ENCODE results near the gene TMBIM4. TPM values are rescaled to one million over a fixed set of nuclear protein-coding genes. Genes with fewer than 3 reads are reported as not detected.

The TMBIM4 gene
- total and polyA plus RNA-seq, 2 of the 4 experiments (the other 2 are of a cell fraction): 38.7 to 59.3 TPM

DNA sequence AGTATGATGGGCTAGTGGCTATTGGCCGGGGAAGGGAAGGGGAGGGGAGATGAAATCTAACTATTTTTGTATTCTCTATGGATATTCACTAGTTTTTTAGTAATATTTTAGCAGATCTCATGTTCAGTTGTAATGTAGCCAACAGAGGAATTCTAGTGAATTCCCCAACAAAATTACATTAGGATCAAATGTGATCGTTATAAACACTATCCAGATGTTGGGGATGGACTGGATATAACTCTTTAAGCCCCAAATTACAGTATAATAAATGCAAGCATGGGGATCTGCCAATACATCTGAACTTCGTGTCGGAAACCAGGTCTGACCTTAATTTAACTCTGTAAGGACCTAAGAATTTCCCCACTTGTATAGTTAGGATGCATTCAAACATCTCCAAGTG, 60.7 kb downstream of the TMBIM4 start:
- Histone ChIP-seq H3K4me1 (ENCODE audit: control insufficient read depth, insufficient read depth, low read length) (peaks cover 1% of the 10 kb centered on the region; the same call in 1 of the 2 replicates), H3K9me1 (ENCODE audit: insufficient read depth, low read length) (no peaks in the 10 kb centered on the region), H2AK5ac (ENCODE audit: low read depth, low read length) (no peak overlapping the region), H3K4me3 (ENCODE audit: insufficient read depth, low read depth, low read length) (no peak overlapping the region), H2BK120ac (ENCODE audit: low read depth, low read length) (no peak overlapping the region), H3K9me3 (ENCODE audit: control insufficient read depth, insufficient read depth, low read length) (no peaks in the 10 kb centered on the region), H3K23ac (ENCODE audit: low read depth, low read length) (no peak overlapping the region), H4K5ac (ENCODE audit: low read depth, low read length) (no peak overlapping the region), H3K56ac (ENCODE audit: extremely low read depth, insufficient read depth, low read length) (no peak overlapping the region), H3K4ac (ENCODE audit: low read depth, low read length) (no peak overlapping the region), H4K8ac (ENCODE audit: low read depth in 2 of 2, low read length in 2 of 2) (no peak overlapping the region), H3K27ac (ENCODE audit: insufficient read depth, low read length) (no peak overlapping the region), H3K36me3 (ENCODE audit: control insufficient read depth, insufficient read depth, low read length) (no peaks in the 10 kb centered on the region), H4K91ac (ENCODE audit: insufficient read depth, low read depth, low read length) (no peak overlapping the region), H4K20me1 (ENCODE audit: insufficient read depth, low read length) (no peaks in the 10 kb centered on the region), H2AFZ (replicated peaks; ENCODE audit: low read length, poor library complexity) (no peak overlapping the region), H2AK9ac (replicated peaks; ENCODE audit: low read depth, low read length, poor library complexity) (no peak overlapping the region), H3K14ac (replicated peaks; ENCODE audit: low read depth, low read length) (no peak overlapping the region), H3K27me3 (ENCODE audit: control insufficient read depth, insufficient read depth, low read length) (no peaks in the 10 kb centered on the region), H3K79me1 (ENCODE audit: low read depth in 1 of 2, low read length in 2 of 2) (no peaks in the 10 kb centered on the region), H2BK5ac (ENCODE audit: low read depth, low read length, poor library complexity, severe bottlenecking) (no peak overlapping the region), H2BK20ac (ENCODE audit: low read depth, low read length) (no peak overlapping the region), H3K4me2 (ENCODE audit: low read depth, low read length) (no peak overlapping the region), H2BK15ac (ENCODE audit: low read depth, low read length) (no peak overlapping the region), H3K18ac (ENCODE audit: low read depth, low read length) (no peak overlapping the region), H3K9ac (ENCODE audit: low read depth, low read length) (no peak overlapping the region)
- no peak for TF ChIP-seq RCOR1 (IDR thresholded peaks at IDR 0.05; ENCODE audit: insufficient replicate concordance, low read length)
- no peak for TF ChIP-seq RFX5 (IDR thresholded peaks at IDR 0.05; ENCODE audit: low read depth, low read length)
- TF ChIP-seq POLR2A (IDR thresholded peaks at IDR 0.05; ENCODE audit: low read depth, low read length): no peak
- TF ChIP-seq MAFK (IDR thresholded peaks at IDR 0.05; ENCODE audit: low read depth, low read length): no peak
- no peak for TF ChIP-seq FOS (IDR thresholded peaks at IDR 0.05; ENCODE audit: low read depth, low read length)
- TF ChIP-seq, protein P1, sequence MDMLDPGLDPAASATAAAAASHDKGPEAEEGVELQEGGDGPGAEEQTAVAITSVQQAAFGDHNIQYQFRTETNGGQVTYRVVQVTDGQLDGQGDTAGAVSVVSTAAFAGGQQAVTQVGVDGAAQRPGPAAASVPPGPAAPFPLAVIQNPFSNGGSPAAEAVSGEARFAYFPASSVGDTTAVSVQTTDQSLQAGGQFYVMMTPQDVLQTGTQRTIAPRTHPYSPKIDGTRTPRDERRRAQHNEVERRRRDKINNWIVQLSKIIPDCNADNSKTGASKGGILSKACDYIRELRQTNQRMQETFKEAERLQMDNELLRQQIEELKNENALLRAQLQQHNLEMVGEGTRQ (IDR thresholded peaks at IDR 0.05; ENCODE audit: low read depth, low read length): no peak
- no peak for TF ChIP-seq RAD21 (IDR thresholded peaks at IDR 0.05; ENCODE audit: low read length)
- TF ChIP-seq MXI1 (IDR thresholded peaks at IDR 0.05; ENCODE audit: borderline replicate concordance, low read depth, low read length): no peak
- no peak for TF ChIP-seq CHD1 (IDR thresholded peaks at IDR 0.05; ENCODE audit: low read depth, low read length)
- TF ChIP-seq BHLHE40 (IDR thresholded peaks at IDR 0.05; ENCODE audit: low read depth, low read length): no peak
- TF ChIP-seq ELK1 (IDR thresholded peaks at IDR 0.05; ENCODE audit: borderline replicate concordance, low read depth, low read length): no peak
- no peak for TF ChIP-seq NFE2L2 (IDR thresholded peaks at IDR 0.05; ENCODE audit: low read depth, low read length)
- TF ChIP-seq CTCF (conservative IDR thresholded peaks at IDR 0.05; ENCODE audit: low read depth, low read length): no peak
- TF ChIP-seq CEBPB (IDR thresholded peaks at IDR 0.05; ENCODE audit: low read depth, low read length): no peak
- TF ChIP-seq MAZ (IDR thresholded peaks at IDR 0.05; ENCODE audit: borderline replicate concordance, low read depth, low read length): no peak
- no peak for TF ChIP-seq SMC3 (IDR thresholded peaks at IDR 0.05; ENCODE audit: low read depth, low read length)
- no peak for ATAC-seq (ENCODE audit: low read depth)
- POLR2A ChIA-PET (ENCODE audit: unreplicated experiment): no interaction called here
- DNase-seq: no peak
- CTCF ChIA-PET: no interaction called here
- no CpG with 5 or more reads among the region's 4 CpGs for WGBS, 2 experiments (ENCODE audit: extremely low coverage in 2 of 2, insufficient read length in 1 of 2)
- dilution Hi-C loops (cut with HindIII; ENCODE audit: low sequenced_read_pairs, unreplicated experiment): no loop called here
- intact Hi-C loops (cut with micrococcal nuclease): loop anchor here (5.0 to 10.0 kb wide), 4 partner anchors 437 to 1304 kb away; no protein-coding TSS in a partner anchor
- BruUV-seq (replicated peaks): no TSS peak
- in situ Hi-C loops (cut with MboI; ENCODE audit: low sequenced_read_pairs): loop anchor here (10.0 kb wide), 1 partner anchor 1214 kb away; no protein-coding TSS in a partner anchor

All from IMR-90 (cell line).